HG03135 (cell line): ENCODE results near the gene MYO1D.
"Not testable (repeated sequence)": the region's sequence is repeated elsewhere in the genome, so short reads cannot be mapped to it uniquely, and the experiment has no call there.

Experiments used
- ATAC-seq: cut with Tn5 transposase; IDR thresholded peaks from one replicate; pipeline ENCODE4 v1.9.1; 2021; ENCODE audit warnings: mild to moderate bottlenecking, moderate library complexity; ENCODE audit not compliant: unreplicated experiment

Gene MYO1D

GRCh38 chr17:32896647-32897258 lies 19.8 kb upstream of the MYO1D start:
- ATAC-seq: no peak

- no peak for ATAC-seq
Observed at GRCh38 chr17:32894245-32894644, 17.3 kb upstream of the MYO1D start.

GRCh38 chr17:32887410-32887809 lies 10.5 kb upstream of the MYO1D start:
- not testable (repeated sequence) for ATAC-seq

- ATAC-seq: not testable (repeated sequence)
Observed at GRCh38 chr17:32886951-32887350, 10.0 kb upstream of the MYO1D start.

- ATAC-seq: no peak
Observed at GRCh38 chr17:32882734-32883133, 5.8 kb upstream of the MYO1D start.

- no peak for ATAC-seq
Observed at GRCh38 chr17:32882029-32882428, 5.1 kb upstream of the MYO1D start.

GRCh38 chr17:32880671-32881453 lies 3.9 kb upstream of the MYO1D start:
- ATAC-seq: no peak

GRCh38 chr17:32879134-32879533 lies 2.2 kb upstream of the MYO1D start:
- no peak for ATAC-seq

- ATAC-seq: no peak
Observed at GRCh38 chr17:32878211-32878610, 1.3 kb upstream of the MYO1D start.

GRCh38 chr17:32877164-32877764 lies 340 bp upstream of the MYO1D start:
- peak; percentile 79 for ATAC-seq

GRCh38 chr17:32875923-32876416 lies 954 bp downstream of the MYO1D start:
- no peak for ATAC-seq

GRCh38 chr17:32875230-32875917 lies 1.6 kb downstream of the MYO1D start:
- no peak for ATAC-seq

GRCh38 chr17:32873114-32873513 lies 3.8 kb downstream of the MYO1D start:
- no peak for ATAC-seq

GRCh38 chr17:32871746-32872145 lies 5.2 kb downstream of the MYO1D start:
- no peak for ATAC-seq

GRCh38 chr17:32870969-32871368 lies 6.0 kb downstream of the MYO1D start:
- ATAC-seq: no peak

- ATAC-seq: no peak
Observed at GRCh38 chr17:32870027-32870670, 6.8 kb downstream of the MYO1D start.

GRCh38 chr17:32869345-32870026 lies 7.4 kb downstream of the MYO1D start:
- no peak for ATAC-seq

GRCh38 chr17:32865141-32865540 lies 11.8 kb downstream of the MYO1D start:
- no peak for ATAC-seq

GRCh38 chr17:32863559-32863958 lies 13.4 kb downstream of the MYO1D start:
- no peak for ATAC-seq

GRCh38 chr17:32862940-32863339 lies 14.0 kb downstream of the MYO1D start:
- no peak for ATAC-seq
